Forelimb muscle (tissue), 1 donor: ENCODE data around the gene FYCO1. TPM values are rescaled to one million over a fixed set of nuclear protein-coding genes. Genes with fewer than 3 reads are reported as not detected.

ENCODE experiments used
- DNase-seq: peaks from one replicate; pipeline ENCODE4 v3.0.0-alpha.2; 2013; ENCODE audit warnings: low read depth
- polyA plus RNA-seq: library from polyadenylated mRNA; unstranded; fragments of 120-200 nt; gene quantifications from one replicate; pipeline ENCODE4 v1.2.1, GENCODE V29; 2013; ENCODE audit not compliant: insufficient read length

Gene FYCO1
- polyA plus RNA-seq, 1 donor: 33.7 TPM

DNA sequence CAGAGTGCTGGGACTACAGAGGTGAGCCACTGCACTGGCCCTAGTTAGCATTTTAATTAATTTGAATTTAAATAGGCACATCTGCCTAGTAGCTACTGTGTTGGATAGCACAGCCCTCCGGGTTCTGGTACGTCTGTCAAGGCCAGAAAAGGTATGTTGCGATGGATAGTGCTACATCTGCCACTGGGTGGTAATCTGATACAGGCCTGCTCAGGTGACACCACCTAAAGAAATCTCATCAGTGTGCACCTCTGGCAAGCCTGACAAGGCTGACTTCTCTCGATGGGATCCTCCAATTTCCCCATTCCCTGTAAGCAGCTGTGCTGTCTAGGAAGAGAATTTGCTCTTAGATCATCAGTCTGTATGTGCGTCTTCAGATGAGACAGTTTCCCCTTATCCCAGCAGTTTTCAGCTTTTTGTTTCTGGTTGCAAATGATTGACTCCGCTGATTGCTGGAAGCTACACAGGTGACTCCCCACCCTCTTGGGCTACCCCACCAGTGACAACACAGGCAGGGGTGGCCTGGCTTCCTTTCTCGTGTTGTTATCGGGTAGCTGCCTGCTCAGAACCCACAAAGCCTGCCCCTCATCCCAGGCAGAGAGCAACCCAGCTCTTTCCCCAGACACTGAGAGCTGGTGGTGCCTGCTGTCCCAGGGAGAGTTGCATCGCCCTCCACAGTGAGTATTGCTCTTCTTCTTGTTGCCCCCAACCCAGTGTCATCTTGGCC lies 109.5 kb downstream of the FYCO1 start, which contains the start of gene CCR9:
Gene CCR9 (plus strand): TSS at position 565 of the 727 bp plus-strand sequence. CDS start 8,391 bp downstream, outside the sequence.
- DNase-seq: no peak

- DNase-seq: no peak
Observed at GRCh38 chr3:45884368-45885201, 111.0 kb downstream of the FYCO1 start.

GRCh38 chr3:45881078-45882022 lies 114.3 kb downstream of the FYCO1 start:
- no peak for DNase-seq

- no peak for DNase-seq
Observed at GRCh38 chr3:45880725-45881077, 114.9 kb downstream of the FYCO1 start.

DNA sequence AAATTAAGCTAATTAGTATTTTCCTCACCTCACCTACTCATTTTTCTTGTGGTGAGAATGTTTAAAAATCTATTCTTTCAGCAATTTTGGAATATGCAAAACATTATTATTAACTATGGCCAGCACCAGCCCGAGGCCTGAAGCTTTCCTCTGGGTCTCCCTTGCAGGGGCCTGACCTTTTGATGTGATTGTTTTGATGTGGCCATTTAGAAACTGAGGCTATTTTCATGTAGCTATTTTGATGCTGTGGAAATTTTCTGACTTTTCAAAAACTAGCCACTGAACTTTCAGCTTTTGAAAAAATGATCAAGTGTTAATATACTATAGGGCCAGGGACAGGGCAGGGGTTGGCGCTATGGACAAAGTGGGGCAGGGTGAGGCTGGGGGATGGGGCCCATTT lies 117.5 kb downstream of the FYCO1 start:
- no peak for DNase-seq

DNA sequence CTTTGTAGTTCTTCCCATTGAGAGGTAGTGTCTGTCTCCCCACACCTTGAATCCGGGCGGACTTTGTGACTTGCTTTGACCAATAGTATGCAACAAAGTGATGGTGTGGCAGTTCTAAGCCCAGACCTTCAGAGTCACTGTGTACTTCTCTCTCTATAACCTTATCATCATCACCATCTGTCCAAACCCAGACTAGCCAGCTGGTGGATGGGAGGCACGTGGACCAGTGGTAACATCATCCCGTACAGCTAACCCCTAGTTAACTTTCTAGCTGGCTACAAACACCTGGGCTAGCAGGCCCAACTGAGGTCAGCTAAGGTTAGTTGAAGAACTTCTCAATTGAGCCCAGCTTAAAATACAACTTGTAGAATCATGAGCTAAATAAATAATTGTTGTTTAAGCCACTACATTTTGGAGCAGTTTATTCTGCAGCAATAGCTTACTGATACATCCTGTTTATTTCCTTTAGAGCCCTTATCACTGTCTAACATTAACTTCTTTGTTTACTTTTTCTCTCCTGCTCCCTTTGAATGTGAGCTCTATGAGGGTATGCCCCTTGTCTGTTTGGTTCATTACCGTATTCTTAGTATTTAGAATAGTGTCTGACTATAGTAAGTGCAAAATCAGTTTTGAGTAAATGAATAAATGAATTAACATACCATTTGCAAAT lies 120.8 kb downstream of the FYCO1 start:
- DNase-seq: no peak

GRCh38 chr3:45873638-45874037 lies 122.0 kb downstream of the FYCO1 start:
- no peak for DNase-seq

- DNase-seq: no peak
Observed at GRCh38 chr3:45873036-45873435, 122.6 kb downstream of the FYCO1 start.

GRCh38 chr3:45872569-45872968 lies 123.1 kb downstream of the FYCO1 start:
- DNase-seq: no peak

- no peak for DNase-seq
Observed at GRCh38 chr3:45871780-45872179, 123.8 kb downstream of the FYCO1 start.

DNA sequence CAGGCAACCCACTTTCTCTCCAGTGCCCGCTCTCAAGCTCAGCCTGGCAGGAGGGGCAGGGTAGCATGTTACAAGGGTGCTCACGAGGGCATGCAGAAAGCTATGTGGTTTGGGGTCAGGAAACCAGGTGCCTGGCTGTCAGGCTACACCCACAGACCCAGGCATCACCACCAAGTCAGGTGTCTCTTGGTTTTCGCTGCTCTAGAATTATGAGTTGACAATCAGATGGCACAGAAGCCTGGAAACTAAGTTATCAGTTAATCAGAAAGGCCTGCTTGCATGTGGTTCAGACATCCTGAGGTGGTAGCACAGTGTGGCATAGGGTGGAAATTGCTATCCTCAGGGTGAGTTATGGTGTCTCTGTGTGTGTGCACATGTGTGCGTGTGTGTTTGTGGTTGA lies 125.5 kb downstream of the FYCO1 start:
- DNase-seq: no peak

GRCh38 chr3:45869638-45870037 lies 126.0 kb downstream of the FYCO1 start:
- no peak for DNase-seq

DNA sequence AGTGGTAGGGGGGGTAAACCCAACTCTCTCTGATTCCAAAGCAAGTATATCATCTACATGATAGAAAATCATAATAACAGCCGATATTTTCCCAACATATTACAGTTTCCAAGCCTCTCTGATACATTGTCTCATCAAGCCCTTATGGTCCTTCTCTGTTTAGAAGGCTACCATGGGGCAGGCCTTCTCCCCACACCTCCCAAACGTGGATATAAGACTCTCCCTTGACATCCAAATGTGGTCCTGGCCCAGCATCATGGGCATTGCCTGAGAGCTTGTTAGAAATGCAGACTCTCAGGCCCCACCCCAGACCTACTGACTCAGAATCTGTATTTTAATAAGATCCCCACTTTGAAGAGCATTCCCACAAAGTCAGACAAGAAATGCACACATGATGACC lies 127.0 kb downstream of the FYCO1 start:
- DNase-seq: no peak

GRCh38 chr3:45868213-45868612 lies 127.4 kb downstream of the FYCO1 start:
- no peak for DNase-seq

Other genes with a start within 250 kb of the FYCO1 start
- gene SLC6A20, start 199.3 kb downstream of the FYCO1 start, polyA plus RNA-seq: 0.28 TPM
- 15.2 TPM for gene LZTFL1, start 153.7 kb downstream of the FYCO1 start, polyA plus RNA-seq
- gene CCR9, start 109.3 kb downstream of the FYCO1 start, polyA plus RNA-seq: not detected
- gene CXCR6, start 52.4 kb downstream of the FYCO1 start, polyA plus RNA-seq: 0.28 TPM
- gene XCR1, start 31.7 kb upstream of the FYCO1 start, polyA plus RNA-seq: 0.27 TPM
- 2.4 TPM for gene CCR1, start 212.5 kb upstream of the FYCO1 start, polyA plus RNA-seq
- gene CCR3, start 246.6 kb upstream of the FYCO1 start, polyA plus RNA-seq: 0.15 TPM